HepG2 (cell line): ENCODE data around the gene TSKU. TPM values are rescaled to one million over a fixed set of nuclear protein-coding genes. Genes with fewer than 3 reads are reported as not detected.

Experiments used
- ATRX ChIP-seq: sonication (generic); formaldehyde crosslinking; IDR thresholded peaks from 2 replicates; pipeline ENCODE4 v1.4.0; 2020; ENCODE audit warnings: missing genetic modification reagents, borderline replicate concordance
- GPN1 ChIP-seq: sonication (generic); formaldehyde crosslinking; IDR thresholded peaks from 2 replicates; pipeline ENCODE4 v1.5.1; 2020; ENCODE audit warnings: missing genetic modification reagents, borderline replicate concordance
- HES4 ChIP-seq: sonication (generic); formaldehyde crosslinking; IDR thresholded peaks from 2 replicates; pipeline ENCODE4 v1.9.0; 2021; ENCODE audit warnings: mild to moderate bottlenecking, missing genetic modification reagents, borderline replicate concordance
- KDM3A ChIP-seq: IDR thresholded peaks from 2 replicates; pipeline ENCODE4 v1.6.1; 2018; ENCODE audit warnings: low read depth, missing compliant biosample characterization
- MAFG ChIP-seq: sonication (generic); formaldehyde crosslinking; IDR thresholded peaks from 2 replicates; pipeline ENCODE4 v1.5.1; 2020; ENCODE audit warnings: mild to moderate bottlenecking, missing genetic modification reagents
- MAFK ChIP-seq, 2 experiments: IDR thresholded peaks in 1 of 2; conservative IDR thresholded peaks in 1 of 2; 2 replicates each; pipeline ENCODE4 v1.6.1; 2011; ENCODE audit warnings: improper control_type of control experiment in 2 of 2, low read length in 2 of 2
- MXI1 ChIP-seq: IDR thresholded peaks from 3 replicates; pipeline ENCODE4 v1.6.1; 2012; ENCODE audit warnings: low read depth, low read length, inconsistent platforms, borderline replicate concordance
- NFATC3 ChIP-seq: sonication (generic); formaldehyde crosslinking; IDR thresholded peaks from 2 replicates; pipeline ENCODE4 v1.5.1; 2020; ENCODE audit warnings: mild to moderate bottlenecking, missing genetic modification reagents
- PHF20 ChIP-seq: sonication (generic); formaldehyde crosslinking; IDR thresholded peaks from 2 replicates; pipeline ENCODE4 v1.5.0; 2020; ENCODE audit warnings: mild to moderate bottlenecking, missing genetic modification reagents
- RAD21 ChIP-seq: fragments of 450-650 bp; formaldehyde crosslinking; IDR thresholded peaks from 2 replicates; pipeline ENCODE4 v1.5.0; 2020; ENCODE audit warnings: mild to moderate bottlenecking
- RBAK ChIP-seq: sonication (generic); formaldehyde crosslinking; IDR thresholded peaks from 2 replicates; pipeline ENCODE4 v1.5.1; 2020; ENCODE audit warnings: mild to moderate bottlenecking, missing genetic modification reagents
- SP5 ChIP-seq: IDR thresholded peaks from 2 replicates; pipeline ENCODE4 v1.6.1; 2016; ENCODE audit warnings: low read depth, borderline replicate concordance
- TARDBP ChIP-seq: sonication (generic); formaldehyde crosslinking; IDR thresholded peaks from 2 replicates; pipeline ENCODE4 v1.8.0; 2022; ENCODE audit warnings: mild to moderate bottlenecking, missing genetic modification reagents
- TP53 ChIP-seq: sonication (generic); formaldehyde crosslinking; conservative IDR thresholded peaks from 2 replicates; pipeline ENCODE4 v1.4.0; 2020; ENCODE audit warnings: missing genetic modification reagents
- WIZ ChIP-seq: sonication (generic); formaldehyde crosslinking; IDR thresholded peaks from 2 replicates; pipeline ENCODE4 v1.5.1; 2020; ENCODE audit warnings: mild to moderate bottlenecking, missing genetic modification reagents
- ZBTB42 ChIP-seq: sonication (generic); formaldehyde crosslinking; IDR thresholded peaks from 2 replicates; pipeline ENCODE4 v1.5.0; 2020; ENCODE audit warnings: mild to moderate bottlenecking, missing genetic modification reagents
- ZIK1 ChIP-seq: sonication (generic); formaldehyde crosslinking; IDR thresholded peaks from 2 replicates; pipeline ENCODE4 v1.5.0; 2020; ENCODE audit warnings: mild to moderate bottlenecking, low read depth, missing genetic modification reagents, borderline replicate concordance
- ZNF121 ChIP-seq: sonication (generic); formaldehyde crosslinking; IDR thresholded peaks from 2 replicates; pipeline ENCODE4 v1.5.0; 2020; ENCODE audit warnings: mild to moderate bottlenecking, missing genetic modification reagents
- ZNF550 ChIP-seq: sonication (generic); formaldehyde crosslinking; IDR thresholded peaks from 2 replicates; pipeline ENCODE4 v1.4.0; 2020; ENCODE audit warnings: mild to moderate bottlenecking, missing genetic modification reagents, borderline replicate concordance
- ZNF781 ChIP-seq: sonication (generic); formaldehyde crosslinking; IDR thresholded peaks from 2 replicates; pipeline ENCODE4 v1.5.1; 2020; ENCODE audit warnings: borderline replicate concordance, mild to moderate bottlenecking, missing genetic modification reagents; ENCODE audit errors: not compliant biosample characterization
- ZNF83 ChIP-seq: sonication (generic); formaldehyde crosslinking; IDR thresholded peaks from 2 replicates; pipeline ENCODE4 v1.4.0; 2020; ENCODE audit warnings: missing genetic modification reagents, mild to moderate bottlenecking, borderline replicate concordance
- ZSCAN30 ChIP-seq: sonication (generic); formaldehyde crosslinking; IDR thresholded peaks from 2 replicates; pipeline ENCODE4 v1.5.0; 2020; ENCODE audit warnings: mild to moderate bottlenecking, missing genetic modification reagents
- polyA plus RNA-seq, 8 experiments: library from polyadenylated mRNA; depleted of rRNA in 3 of 8; stranded (reverse) in 7 of 8; unstranded in 1 of 8; fragments of >200 nt; fragmentation: Illumina TruSeq in 4 of 8; extraction: Trizol in 4 of 8; gene quantifications; 2 replicates each; pipeline versions ENCODE4 v1.2.1 to v1.2.3, GENCODE V29; 2011 to 2016; ENCODE audit warnings: low read depth in 4 of 8, missing spikeins in 1 of 8, mixed read lengths in 1 of 8; ENCODE audit not compliant: insufficient read depth in 1 of 8
- total RNA-seq, 5 experiments: library from RNA; depleted of rRNA; stranded (reverse); fragments of >200 nt; fragmentation: Illumina TruSeq; extraction: Trizol; gene quantifications; 2 replicates each; pipeline ENCODE4 v1.2.3, GENCODE V29; 2016; ENCODE audit warnings: low read depth in 1 of 5
- TF ChIP-seq, protein P1 (sequence below): sonication (generic); formaldehyde crosslinking; IDR thresholded peaks from 2 replicates; pipeline ENCODE4 v1.5.0; 2020; ENCODE audit warnings: missing genetic modification reagents
- TF ChIP-seq, protein P2 (sequence below): IDR thresholded peaks from 2 replicates; pipeline ENCODE4 v1.6.1; 2018; ENCODE audit warnings: missing genetic modification reagents, mild to moderate bottlenecking, missing compliant biosample characterization
- TF ChIP-seq, protein P3 (sequence below): sonication (generic); formaldehyde crosslinking; IDR thresholded peaks from 2 replicates; pipeline ENCODE4 v1.4.0; 2020; ENCODE audit warnings: missing genetic modification reagents
- TF ChIP-seq, protein P4 (sequence below): sonication (generic); formaldehyde crosslinking; IDR thresholded peaks from 2 replicates; pipeline ENCODE4 v1.4.0; 2020; ENCODE audit warnings: mild to moderate bottlenecking, missing genetic modification reagents

Gene TSKU
- total and polyA plus RNA-seq, 2 of the 13 experiments (the other 11 are each of a cell fraction or from before 2014, with no cell fraction given), result 20.3 to 21.4 TPM

DNA sequence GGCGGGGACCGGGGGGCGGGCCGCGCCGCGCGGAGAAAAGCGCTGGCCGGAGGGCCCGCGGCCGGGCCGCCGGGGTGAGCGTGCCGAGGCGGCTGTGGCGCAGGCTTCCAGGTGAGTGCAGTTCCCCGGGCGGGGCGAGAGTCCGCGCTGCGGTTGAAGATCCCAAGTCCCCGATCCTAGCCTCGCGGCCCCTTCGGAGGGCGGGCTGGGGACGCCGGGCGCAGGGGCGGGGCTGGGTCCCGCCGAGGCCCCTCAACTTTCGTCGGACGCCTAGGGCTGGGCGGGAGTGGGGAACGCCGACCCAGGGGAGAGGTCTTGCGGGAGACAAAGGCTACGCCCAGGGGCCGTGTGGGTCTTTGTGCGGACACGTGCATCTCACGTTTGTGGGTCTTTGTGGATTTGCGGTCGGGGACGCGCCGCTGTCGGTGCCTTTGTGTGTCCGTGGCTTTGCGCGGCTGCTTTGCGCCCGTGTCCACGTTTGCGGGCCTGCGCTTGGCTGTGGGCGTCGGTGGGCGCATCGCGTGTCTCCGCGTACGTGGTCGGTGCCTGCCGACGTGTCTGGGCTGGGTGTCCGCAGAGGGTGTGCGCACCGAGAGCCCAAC, at the start of gene TSKU (continued):
- TF ChIP-seq, protein P1, sequence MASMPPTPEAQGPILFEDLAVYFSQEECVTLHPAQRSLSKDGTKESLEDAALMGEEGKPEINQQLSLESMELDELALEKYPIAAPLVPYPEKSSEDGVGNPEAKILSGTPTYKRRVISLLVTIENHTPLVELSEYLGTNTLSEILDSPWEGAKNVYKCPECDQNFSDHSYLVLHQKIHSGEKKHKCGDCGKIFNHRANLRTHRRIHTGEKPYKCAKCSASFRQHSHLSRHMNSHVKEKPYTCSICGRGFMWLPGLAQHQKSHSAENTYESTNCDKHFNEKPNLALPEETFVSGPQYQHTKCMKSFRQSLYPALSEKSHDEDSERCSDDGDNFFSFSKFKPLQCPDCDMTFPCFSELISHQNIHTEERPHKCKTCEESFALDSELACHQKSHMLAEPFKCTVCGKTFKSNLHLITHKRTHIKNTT (CRISPR knock-in tag), result no peak
- peak; percentile 50 for TF ChIP-seq ZIK1 (CRISPR knock-in tag)
- TF ChIP-seq KDM3A, result no peak; the same call in 1 of the 2 replicates
- TF ChIP-seq RBAK (CRISPR knock-in tag), result no peak
- peak; percentile 36; the same call in 1 of the 2 replicates for TF ChIP-seq MAFG (CRISPR knock-in tag)
- TF ChIP-seq TP53 (CRISPR knock-in tag), result no peak
- no peak for TF ChIP-seq ZNF550 (CRISPR knock-in tag)
- no peak for TF ChIP-seq GPN1 (CRISPR knock-in tag)
- TF ChIP-seq WIZ (CRISPR knock-in tag), result no peak
- peak; percentile 18; the same call in 1 of the 2 replicates for TF ChIP-seq ZNF83 (CRISPR knock-in tag)
- TF ChIP-seq PHF20, result no peak
- TF ChIP-seq HES4 (CRISPR knock-in tag), result peak; percentile 65
- TF ChIP-seq RAD21, result no peak
- no peak for TF ChIP-seq TARDBP (CRISPR knock-in tag)
- no peak for TF ChIP-seq NFATC3 (CRISPR knock-in tag)
- no peak for TF ChIP-seq ZBTB42 (CRISPR knock-in tag)
- TF ChIP-seq MAFK (conservative IDR thresholded peaks at IDR 0.05 in 1 of 2, IDR thresholded peaks at IDR 0.05 in 1 of 2; ENCODE audit: low read length in 2 of 2), result no peak
- no peak for TF ChIP-seq ZNF121 (CRISPR knock-in tag)
- TF ChIP-seq ZSCAN30 (CRISPR knock-in tag), result peak; percentile 21; the same call in 1 of the 2 replicates
- TF ChIP-seq, protein P2, sequence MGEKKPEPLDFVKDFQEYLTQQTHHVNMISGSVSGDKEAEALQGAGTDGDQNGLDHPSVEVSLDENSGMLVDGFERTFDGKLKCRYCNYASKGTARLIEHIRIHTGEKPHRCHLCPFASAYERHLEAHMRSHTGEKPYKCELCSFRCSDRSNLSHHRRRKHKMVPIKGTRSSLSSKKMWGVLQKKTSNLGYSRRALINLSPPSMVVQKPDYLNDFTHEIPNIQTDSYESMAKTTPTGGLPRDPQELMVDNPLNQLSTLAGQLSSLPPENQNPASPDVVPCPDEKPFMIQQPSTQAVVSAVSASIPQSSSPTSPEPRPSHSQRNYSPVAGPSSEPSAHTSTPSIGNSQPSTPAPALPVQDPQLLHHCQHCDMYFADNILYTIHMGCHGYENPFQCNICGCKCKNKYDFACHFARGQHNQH (CRISPR knock-in tag), result no peak; the same call in 1 of the 2 replicates
- no peak for TF ChIP-seq ZNF781 (CRISPR knock-in tag)
- TF ChIP-seq MXI1, result 0 out of 3 replicates have a peak, but pooled peaks have one; percentile 18
- TF ChIP-seq, protein P3, sequence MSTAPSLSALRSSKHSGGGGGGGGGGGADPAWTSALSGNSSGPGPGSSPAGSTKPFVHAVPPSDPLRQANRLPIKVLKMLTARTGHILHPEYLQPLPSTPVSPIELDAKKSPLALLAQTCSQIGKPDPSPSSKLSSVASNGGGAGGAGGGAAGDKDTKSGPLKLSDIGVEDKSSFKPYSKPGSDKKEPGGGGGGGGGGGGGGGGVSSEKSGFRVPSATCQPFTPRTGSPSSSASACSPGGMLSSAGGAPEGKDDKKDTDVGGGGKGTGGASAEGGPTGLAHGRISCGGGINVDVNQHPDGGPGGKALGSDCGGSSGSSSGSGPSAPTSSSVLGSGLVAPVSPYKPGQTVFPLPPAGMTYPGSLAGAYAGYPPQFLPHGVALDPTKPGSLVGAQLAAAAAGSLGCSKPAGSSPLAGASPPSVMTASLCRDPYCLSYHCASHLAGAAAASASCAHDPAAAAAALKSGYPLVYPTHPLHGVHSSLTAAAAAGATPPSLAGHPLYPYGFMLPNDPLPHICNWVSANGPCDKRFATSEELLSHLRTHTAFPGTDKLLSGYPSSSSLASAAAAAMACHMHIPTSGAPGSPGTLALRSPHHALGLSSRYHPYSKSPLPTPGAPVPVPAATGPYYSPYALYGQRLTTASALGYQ (CRISPR knock-in tag), result no peak
- no peak for TF ChIP-seq ATRX (CRISPR knock-in tag)
- TF ChIP-seq, protein P4, sequence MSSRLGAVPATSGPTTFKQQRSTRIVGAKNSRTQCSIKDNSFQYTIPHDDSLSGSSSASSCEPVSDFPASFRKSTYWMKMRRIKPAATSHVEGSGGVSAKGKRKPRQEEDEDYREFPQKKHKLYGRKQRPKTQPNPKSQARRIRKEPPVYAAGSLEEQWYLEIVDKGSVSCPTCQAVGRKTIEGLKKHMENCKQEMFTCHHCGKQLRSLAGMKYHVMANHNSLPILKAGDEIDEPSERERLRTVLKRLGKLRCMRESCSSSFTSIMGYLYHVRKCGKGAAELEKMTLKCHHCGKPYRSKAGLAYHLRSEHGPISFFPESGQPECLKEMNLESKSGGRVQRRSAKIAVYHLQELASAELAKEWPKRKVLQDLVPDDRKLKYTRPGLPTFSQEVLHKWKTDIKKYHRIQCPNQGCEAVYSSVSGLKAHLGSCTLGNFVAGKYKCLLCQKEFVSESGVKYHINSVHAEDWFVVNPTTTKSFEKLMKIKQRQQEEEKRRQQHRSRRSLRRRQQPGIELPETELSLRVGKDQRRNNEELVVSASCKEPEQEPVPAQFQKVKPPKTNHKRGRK (CRISPR knock-in tag), result no peak
- no peak for TF ChIP-seq SP5 (CRISPR knock-in tag)
